Activated T-helper 1 cell treated with anti-CD3 and anti-CD28 coated beads, Interleukin-2, amount 50 U/mL, for 16 hours (primary cell): Measurements from ENCODE around the gene HOXB4.

Source experiments
- DNase-seq, 2 donors: peaks; one replicate each; pipeline ENCODE4 v3.0.0-alpha.2; 2020; ENCODE audit warnings: low read depth in 1 of 2, low spot score in 1 of 2

HOXB4 gene

DNA sequence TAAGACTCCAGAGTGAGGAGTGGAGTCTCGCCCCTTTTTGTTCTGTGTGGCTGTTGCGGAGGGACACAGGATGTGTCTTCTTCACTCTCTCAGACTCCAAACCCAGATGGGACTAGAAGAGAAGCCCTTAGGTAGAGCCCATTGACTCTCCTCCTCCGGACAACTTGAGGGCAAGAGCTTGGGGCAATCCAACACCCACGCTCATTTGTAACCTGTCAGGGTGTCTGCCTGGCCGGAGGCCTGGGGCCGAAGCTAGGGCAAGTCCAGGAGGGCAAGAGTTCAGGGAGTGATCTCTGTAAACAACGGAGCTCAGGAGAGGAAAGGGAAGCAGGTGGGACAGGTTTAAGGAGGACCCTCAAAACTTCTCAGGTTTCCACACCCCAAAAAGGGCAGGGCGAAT, 45.9 kb downstream of the HOXB4 start:
- no peak for DNase-seq

- DNase-seq: no peak
These were observed 47.3 kb downstream of the HOXB4 start, which contains the start of gene HOXB1 for GRCh38 chr17:48530887-48531272. TSS of gene HOXB1 (minus strand) at chr17:48531011. CDS start at chr17:48530904, 107 bp downstream.

DNA sequence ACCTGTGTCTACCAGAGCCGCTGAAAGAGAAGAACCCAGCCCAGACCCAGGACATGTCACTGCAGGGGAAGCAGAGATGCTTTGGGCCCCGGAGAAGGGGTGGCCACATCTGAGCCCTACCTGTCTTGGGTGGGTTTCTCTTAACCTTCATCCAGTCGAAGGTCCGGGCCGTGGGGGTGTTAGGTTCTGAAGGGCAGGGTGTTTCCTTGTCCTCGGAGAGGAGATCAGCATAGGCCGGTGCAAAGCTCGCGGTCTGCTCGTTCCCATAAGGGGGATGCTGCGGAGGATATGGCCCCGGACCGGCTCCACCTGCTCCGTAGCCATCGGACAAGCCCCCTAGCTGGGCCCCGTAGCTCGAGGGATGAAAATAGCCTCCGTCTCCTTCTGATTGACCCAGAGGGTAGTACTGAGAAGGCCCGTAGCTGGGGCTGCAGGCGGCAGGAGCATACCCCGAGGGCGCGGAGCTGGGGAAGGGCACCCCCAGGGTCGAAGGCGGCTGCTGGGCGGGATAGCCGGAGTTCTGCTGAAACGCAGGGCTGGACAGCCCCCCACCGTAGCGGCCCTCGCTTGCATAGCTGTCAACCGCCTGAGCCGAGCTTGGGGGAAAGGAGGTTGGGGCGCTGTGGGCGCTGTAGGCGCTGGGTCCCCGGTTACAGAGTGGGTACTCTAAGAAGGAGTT, 47.8 kb downstream of the HOXB4 start:
- DNase-seq: no peak

GRCh38 chr17:48529683-48530009, 48.5 kb downstream of the HOXB4 start:
- DNase-seq: no peak

DNA sequence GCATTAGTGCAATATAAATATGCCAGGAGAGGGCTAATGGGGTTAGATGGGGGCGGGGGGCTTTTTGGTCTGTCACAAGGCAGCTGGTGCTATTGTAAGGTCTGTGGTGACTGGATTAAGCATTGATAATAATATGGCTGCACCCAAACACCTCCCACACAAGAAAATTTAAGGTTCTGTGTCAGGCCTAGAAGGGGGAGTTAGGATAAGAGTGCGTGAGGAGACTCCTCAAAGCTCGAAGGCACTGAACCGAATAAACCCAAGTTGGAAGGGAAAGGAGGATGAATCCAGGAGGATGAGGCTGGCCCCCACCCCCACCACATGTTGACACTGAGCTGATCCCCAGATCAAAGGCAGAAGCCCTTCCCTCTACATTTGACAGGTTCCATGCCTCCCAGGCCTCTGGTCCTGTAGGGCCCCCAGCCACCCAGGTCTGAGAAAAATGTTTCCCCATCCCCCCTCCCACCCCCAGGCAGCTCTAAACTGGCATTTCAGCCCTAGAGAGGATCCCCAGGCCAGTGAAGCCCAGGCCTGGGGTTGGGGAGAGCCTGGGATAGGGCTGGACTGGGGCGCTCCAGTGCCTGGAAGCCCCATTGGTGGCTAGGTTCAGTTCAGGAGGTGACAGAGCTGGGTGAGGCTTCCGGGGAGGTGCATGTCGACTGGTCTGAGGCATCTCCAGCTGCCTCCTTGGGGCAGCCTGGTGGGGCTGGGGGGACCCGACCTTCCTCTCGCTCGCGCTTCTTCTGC, 49.0 kb downstream of the HOXB4 start:
- no peak for DNase-seq

- no peak for DNase-seq
These were observed 49.8 kb downstream of the HOXB4 start for GRCh38 chr17:48528153-48528935.

- DNase-seq: no peak
These were observed 50.6 kb downstream of the HOXB4 start for GRCh38 chr17:48527547-48527932.

GRCh38 chr17:48526608-48527546, 51.3 kb downstream of the HOXB4 start:
- DNase-seq: no peak
